KOPT-K1 (cell line): ENCODE data around the gene HADH.
"Not testable (repeated sequence)": the region's sequence is repeated elsewhere in the genome, so short reads cannot be mapped to it uniquely, and the experiment has no call there.

ENCODE experiments used
- H3K27ac ChIP-seq: fragments of 200-600 bp; sonication (generic); 2 replicates; pipeline ENCODE4 v1.5.1; 2016; ENCODE audit warnings: antibody characterized with exemption, mild to moderate bottlenecking, low read depth, low read length; ENCODE audit not compliant: poor library complexity, severe bottlenecking
- H3K36me3 ChIP-seq: fragments of 200-600 bp; sonication (generic); 2 replicates; pipeline ENCODE4 v1.5.1; 2017; ENCODE audit warnings: antibody characterized with exemption, mild to moderate bottlenecking, low read length, moderate library complexity; ENCODE audit not compliant: insufficient read depth
- H3K9me3 ChIP-seq: fragments of 200-600 bp; sonication (generic); 2 replicates; pipeline ENCODE4 v1.5.1; 2017; ENCODE audit warnings: antibody characterized with exemption, low read length, mild to moderate bottlenecking; ENCODE audit not compliant: insufficient read depth, poor library complexity, severe bottlenecking

HADH gene

DNA sequence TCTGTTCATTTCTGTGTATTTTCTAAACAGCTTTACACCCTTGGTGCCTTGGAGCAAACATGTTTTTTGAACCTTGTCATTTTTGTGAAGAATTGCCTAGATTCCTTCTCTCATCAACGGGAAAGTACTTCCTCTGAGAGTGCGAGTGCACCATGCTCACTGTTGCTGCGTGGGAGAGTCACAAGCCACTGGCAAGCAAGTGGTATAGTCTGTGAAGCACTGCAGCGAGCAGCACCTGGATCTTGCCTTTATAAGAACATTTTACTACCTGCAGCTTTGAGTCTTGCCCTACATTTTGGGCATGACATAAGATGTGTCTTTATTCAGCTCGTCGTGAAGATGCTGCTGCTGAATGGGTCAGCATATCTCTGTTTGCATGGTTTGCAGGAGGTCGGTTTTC lies 44.9 kb downstream of the HADH start:
- peak overlapping the region; percentile 95 for H3K27ac ChIP-seq
- H3K36me3 ChIP-seq, result peaks cover 36% of the 10 kb centered on the region
- H3K9me3 ChIP-seq, result no peaks in the 10 kb centered on the region

DNA sequence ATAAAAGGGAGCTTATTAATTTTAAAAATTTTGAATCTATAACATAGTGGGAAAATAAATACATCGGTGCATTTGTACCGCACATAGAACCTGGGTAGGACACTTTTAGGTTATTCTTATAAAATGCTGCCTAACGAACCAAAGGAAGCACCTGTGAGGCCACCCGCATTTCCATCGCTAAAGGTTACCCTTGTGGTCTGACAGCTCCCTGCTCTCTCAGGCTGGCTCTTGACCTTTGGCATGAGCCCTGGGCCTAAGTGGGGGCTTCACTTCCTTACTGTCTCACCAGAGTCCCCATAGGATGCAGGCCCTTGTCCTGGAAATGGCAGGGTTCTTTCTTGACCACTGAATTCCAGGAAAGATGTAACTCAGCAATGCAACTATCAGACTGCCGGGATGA lies 46.0 kb downstream of the HADH start:
- Histone ChIP-seq H3K27ac (peak overlapping the region; percentile 95), H3K36me3 (peaks cover 36% of the 10 kb centered on the region), H3K9me3 (no peaks in the 10 kb centered on the region)

DNA sequence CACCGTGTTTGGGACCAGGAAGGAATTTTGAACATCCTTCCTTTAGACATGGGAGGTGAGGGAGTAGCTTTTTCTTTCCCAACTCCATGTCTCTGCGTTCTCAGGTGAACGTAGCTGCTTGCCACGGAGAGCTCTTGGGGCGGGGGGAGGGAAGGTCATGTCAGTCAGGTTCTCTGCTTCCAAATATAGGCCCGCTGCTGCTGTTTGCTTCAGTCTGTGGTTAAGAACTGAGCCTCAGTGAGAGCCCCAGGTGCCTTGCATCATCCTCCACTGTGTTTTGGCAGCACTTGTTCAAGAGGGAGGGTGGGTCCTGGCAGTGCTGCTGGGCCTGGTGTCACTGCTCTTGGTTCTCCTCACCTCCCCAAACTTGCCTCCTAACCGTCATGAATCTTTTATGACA lies 46.5 kb downstream of the HADH start:
- Histone ChIP-seq H3K9me3 (no peaks in the 10 kb centered on the region), H3K27ac (peak overlapping the region; percentile 95), H3K36me3 (peaks cover 33% of the 10 kb centered on the region)

DNA sequence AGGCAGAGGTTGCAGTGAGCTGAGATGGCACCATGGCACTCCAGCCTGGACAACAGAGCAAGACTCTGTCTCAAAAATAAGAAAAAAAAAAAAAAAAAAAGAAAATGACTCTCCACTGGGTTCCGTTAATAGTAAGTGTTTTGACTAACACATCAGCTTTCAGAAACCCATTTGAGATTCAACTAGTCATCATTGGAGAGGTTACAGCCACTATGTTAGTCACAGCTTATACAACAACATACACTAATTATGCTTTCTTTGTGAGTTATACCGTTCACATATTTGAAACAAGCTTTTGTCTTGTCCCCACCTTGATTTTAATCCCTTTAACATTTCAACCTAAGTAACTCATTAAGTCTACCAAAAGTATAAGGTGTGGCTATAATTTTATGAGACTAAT lies 48.2 kb downstream of the HADH start:
- Histone ChIP-seq H3K9me3 (no peaks in the 10 kb centered on the region), H3K27ac (no peak overlapping the region), H3K36me3 (peaks cover 22% of the 10 kb centered on the region)

DNA sequence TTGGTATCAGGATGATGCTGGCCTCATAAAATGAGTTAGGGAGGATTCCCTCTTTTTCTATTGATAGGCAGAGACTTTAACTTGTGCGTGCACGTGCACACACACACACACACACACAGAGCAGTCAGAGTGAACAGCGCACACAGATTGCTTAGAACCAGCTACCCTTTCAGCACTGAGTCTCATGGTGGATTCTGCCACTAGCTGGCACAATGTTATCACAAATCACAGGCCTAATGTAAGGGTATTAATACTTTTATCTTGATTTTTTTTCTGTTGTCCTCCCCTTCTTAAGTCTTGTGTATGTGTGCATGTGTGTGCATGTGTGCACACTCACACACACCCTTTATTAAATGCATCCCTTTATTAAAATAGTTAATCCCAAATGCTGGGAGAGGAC lies 53.2 kb downstream of the HADH start:
- H3K27ac ChIP-seq, result peak overlapping the region; percentile 61
- H3K9me3 ChIP-seq, result no peaks in the 10 kb centered on the region
- peaks cover 34% of the 10 kb centered on the region for H3K36me3 ChIP-seq

DNA sequence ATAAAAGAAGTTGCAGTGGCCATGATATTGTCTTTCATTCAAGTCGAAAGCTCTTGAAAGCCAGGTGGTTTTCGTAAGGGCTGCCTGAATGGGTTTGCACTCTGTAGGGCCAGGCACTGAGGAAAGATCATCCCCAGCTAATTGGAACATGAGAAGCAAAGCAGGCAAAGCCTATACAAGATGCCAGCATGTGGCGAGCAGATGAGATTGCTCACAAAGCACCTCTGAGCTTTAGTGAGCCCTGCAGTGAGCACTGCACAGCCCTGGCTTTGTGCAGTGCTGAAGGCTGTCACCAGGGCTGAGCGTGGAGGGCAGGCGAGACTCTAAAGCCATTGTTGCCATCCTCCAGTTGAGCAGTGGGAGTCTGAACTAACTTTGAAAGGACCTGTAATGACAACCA lies 53.8 kb downstream of the HADH start:
- Histone ChIP-seq H3K27ac (peak overlapping the region; percentile 61), H3K9me3 (no peaks in the 10 kb centered on the region), H3K36me3 (peaks cover 40% of the 10 kb centered on the region)

DNA sequence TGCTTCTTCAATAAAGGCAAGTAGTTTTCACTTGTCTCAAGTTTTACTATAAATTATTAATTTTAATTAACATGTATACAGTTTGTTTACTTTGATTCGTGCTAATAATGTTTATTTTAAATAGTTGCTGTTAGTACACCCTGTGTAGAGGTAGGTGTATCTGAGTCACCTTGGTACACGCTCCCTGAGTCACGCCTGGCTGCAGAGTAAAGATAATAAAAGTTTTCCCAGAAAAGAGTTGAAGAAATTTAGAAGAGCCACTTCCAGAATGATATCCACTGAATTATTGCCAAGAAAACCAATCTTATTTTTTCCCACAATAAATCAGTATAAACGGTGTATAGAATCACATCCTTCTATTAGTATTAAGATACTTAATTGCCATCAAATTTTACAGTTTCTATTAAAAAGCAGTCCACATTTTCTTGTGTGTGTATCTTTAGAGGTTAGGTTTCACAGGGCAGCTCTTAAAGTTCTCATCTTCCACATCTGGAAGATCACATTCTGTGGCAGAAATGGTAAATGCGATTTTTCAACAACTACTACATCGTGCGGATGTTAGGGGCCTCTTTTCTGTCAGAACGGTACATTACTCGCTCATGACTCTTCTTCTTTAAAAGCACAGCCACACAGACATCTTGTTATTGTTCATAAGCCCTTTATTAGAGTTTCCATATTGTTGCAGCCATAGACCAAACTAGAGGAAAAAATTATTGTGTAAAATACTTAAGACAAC lies 55.4 kb downstream of the HADH start:
- Histone ChIP-seq H3K9me3 (no peaks in the 10 kb centered on the region), H3K36me3 (peaks cover 47% of the 10 kb centered on the region), H3K27ac (peak overlapping the region; percentile 68)

DNA sequence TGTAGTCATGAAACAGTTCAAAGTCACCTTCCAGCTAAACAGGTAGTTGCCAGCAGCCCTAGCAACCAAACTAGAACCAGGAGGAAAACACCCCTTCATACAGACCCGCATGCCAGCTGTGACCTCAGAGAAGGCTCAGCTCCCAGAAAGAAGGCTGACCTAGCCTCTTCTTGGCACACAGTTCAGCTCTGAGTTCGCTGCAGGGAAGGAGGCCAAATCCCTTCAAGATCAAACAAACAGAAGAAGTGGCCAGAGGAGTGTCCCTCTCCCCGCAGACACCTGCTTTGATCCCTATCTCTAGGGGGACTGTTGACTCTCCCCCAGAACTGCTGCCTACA lies 56.0 kb downstream of the HADH start:
- Histone ChIP-seq H3K36me3 (peaks cover 53% of the 10 kb centered on the region), H3K9me3 (no peaks in the 10 kb centered on the region), H3K27ac (peak overlapping the region; percentile 68)

DNA sequence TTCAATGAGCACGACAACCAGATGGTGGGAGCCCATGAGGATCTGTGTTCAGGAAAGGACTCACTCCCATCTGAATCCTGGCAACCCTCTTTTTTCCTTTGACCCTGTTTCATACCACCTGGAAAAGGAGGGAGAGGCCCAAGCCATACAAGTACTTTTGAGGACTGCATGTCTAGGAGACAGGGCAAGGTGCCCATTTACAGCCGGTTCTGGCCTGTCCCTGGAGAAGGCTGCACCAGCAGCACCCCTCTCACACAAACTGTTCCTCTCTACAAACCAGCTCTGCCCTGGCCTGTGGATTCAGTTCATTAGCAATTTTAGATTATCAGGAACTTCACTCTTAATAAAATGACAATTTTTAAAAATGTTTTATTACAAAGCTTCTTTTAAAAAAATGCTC lies 57.5 kb downstream of the HADH start:
- Histone ChIP-seq H3K36me3 (peaks cover 68% of the 10 kb centered on the region), H3K9me3 (no peaks in the 10 kb centered on the region), H3K27ac (peak overlapping the region; percentile 68)

DNA sequence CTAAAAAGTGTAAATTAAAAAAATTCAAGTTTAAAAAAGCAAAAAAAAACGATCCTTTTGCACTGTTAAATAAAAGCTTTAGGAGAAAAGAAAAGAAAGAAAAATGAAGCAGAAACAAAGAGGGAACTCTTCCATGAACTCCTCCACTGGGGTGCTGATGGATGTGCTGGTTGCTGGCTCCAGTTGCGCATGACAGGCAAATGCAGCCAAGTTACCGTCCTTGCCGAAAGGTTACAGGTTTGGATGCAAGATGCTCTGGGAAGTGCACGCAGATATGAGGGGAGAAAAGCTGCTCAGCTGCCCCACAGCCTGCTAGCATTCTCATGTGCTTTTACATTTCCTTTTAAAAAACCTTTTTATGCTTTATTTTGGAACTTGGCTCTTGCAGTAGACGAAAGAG lies 58.5 kb downstream of the HADH start:
- peaks cover 78% of the 10 kb centered on the region for H3K36me3 ChIP-seq
- H3K27ac ChIP-seq, result peak overlapping the region; percentile 68
- no peaks in the 10 kb centered on the region for H3K9me3 ChIP-seq

DNA sequence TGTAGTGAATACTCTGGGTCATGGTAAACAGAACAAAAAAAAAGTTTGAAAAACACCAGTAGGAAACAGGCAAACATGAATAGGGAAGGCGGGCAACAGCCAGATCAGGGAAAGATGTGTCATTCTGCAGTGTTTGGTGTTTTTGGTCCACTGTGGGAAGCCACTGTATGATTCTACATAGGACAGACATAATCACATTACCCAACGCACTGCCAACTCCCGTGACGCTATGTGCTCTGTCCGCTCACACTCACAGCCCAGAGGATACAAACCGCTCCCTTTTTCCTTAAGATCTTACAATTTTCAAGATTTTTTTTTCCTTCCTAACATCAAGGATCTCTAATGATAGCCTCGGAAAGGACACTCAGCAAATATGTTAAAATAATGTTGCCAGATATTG lies 59.3 kb downstream of the HADH start:
- no peaks in the 10 kb centered on the region for H3K9me3 ChIP-seq
- H3K36me3 ChIP-seq, result peaks cover 86% of the 10 kb centered on the region
- peak overlapping the region; percentile 68 for H3K27ac ChIP-seq

DNA sequence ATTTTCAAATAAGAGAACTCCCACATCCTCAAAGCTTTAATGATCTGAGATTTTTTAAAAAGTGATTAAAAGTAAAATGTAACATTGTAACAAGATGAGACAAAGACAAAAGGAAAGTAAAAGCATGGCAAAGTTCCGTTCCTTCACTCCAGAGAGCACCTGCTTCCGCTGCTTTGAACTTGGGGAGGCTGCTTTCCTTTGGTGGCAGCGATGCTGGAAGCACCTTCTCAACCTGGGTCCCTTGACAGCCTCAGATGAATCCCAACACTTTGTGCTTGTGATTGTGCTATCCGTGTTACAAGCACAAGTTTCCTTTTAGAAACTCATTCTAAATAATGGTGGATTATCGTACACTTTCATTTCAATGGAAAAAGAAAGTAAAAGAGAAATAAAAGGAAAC lies 59.7 kb downstream of the HADH start:
- Histone ChIP-seq H3K9me3 (no peaks in the 10 kb centered on the region), H3K27ac (peak overlapping the region; percentile 68), H3K36me3 (peaks cover 88% of the 10 kb centered on the region)

DNA sequence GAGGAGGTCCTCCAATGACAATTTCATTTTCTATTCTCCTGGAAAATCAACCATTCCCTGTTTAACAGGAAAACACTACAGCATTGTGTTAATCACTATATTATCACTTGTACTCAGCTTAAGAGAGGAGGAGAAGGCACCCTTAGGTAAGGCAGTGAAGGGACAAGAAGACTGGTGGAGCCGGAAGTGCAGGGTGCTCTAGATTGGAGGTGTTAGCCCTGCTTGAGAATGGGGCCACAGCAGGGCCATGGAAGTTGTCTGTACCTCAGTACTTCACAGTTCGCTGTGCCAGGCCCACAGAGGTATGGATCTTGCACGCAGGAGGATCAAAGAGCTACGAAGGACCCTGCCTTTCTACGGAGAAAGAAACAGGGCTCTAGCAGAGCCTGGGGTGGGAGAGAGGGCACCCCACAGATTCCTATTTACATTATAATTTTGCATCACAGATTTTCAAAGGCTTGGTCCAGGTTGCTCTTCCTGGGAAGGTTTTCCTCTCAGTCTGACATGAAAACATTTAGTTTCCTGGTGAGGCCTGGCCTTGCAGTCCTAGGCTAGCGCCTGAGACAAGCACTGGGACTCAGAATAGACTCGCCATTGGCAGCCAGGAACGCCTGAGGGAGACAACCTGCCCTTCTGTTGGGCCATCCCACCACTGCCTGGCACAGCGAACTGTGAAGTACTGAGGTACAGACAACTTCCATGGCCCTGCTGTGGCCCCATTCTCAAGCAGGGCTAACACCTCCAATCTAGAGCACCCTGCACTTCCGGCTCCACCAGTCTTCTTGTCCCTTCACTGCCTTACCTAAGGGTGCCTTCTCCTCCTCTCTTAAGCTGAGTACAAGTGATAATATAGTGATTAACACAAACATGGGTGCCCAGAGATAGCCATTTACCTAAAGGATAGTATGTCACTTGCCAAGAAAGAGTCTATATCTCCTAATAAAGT lies 60.8 kb downstream of the HADH start:
- peak overlapping the region; percentile 68 for H3K27ac ChIP-seq
- peaks cover 91% of the 10 kb centered on the region for H3K36me3 ChIP-seq
- H3K9me3 ChIP-seq, result not testable (repeated sequence)

DNA sequence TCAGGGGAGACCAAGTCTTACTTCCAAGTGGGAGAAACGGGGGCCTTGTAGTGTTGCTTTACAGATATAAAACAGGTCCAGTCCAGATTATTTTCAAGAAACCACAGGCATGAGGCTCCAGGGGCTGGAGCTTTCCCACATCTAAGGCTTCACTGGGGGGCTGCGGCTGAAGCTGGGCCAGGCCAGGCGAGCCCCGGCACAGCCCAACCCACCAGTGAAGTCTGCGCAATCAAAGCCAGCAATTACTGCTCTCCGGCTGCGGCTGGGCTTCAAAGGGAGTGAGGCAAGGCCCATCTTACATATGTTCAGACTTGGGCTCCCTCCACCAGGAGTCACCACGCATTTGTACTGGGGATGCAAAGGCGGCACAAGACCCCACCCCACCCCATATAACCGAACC lies 61.7 kb downstream of the HADH start:
- peaks cover 91% of the 10 kb centered on the region for H3K36me3 ChIP-seq
- peak overlapping the region; percentile 68 for H3K27ac ChIP-seq

DNA sequence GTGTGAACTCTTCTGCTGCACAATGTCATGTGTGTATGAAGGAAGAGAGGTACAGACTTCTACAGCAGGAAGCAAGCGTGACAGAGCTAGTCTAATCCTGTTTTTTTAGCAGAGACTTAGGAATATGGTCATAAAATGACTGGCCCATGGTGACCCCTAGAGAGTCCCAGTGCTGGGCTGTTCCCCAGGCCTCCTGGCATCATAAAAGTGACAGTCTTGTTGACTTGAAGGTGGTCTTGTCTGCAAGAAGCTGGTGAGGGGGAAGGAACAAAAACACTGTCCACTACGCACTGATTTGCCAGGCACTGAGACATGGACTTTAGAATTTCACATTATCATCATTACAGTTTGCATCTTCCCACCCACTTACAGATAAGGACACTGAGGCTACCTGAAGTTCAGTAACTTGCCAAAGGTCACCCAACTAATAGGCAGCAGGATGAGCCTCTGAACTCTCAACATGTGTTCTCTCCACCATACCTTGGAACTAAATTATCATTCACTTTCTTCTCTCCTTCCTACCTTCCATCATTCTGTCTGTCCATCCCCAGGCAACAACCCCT lies 63.0 kb downstream of the HADH start:
- Histone ChIP-seq H3K27ac (peak overlapping the region; percentile 68), H3K36me3 (peaks cover 91% of the 10 kb centered on the region)

More for the DNA sequence above, 61.7 kb downstream of the HADH start:
- no peaks in the 10 kb centered on the region for H3K9me3 ChIP-seq

More for the DNA sequence above, 63.0 kb downstream of the HADH start:
- no peaks in the 10 kb centered on the region for H3K9me3 ChIP-seq
